NCI-H146 treated with DMSO at 0.1 percent for 48 hours (cell line): ENCODE measurements around the gene DCP1B.

Experiments used
- DNase-seq: peaks from one replicate; lab custom pipeline; 2025; ENCODE audit not compliant: unreplicated experiment; lab: John Stamatoyannopoulos, UW

Gene DCP1B

DNA sequence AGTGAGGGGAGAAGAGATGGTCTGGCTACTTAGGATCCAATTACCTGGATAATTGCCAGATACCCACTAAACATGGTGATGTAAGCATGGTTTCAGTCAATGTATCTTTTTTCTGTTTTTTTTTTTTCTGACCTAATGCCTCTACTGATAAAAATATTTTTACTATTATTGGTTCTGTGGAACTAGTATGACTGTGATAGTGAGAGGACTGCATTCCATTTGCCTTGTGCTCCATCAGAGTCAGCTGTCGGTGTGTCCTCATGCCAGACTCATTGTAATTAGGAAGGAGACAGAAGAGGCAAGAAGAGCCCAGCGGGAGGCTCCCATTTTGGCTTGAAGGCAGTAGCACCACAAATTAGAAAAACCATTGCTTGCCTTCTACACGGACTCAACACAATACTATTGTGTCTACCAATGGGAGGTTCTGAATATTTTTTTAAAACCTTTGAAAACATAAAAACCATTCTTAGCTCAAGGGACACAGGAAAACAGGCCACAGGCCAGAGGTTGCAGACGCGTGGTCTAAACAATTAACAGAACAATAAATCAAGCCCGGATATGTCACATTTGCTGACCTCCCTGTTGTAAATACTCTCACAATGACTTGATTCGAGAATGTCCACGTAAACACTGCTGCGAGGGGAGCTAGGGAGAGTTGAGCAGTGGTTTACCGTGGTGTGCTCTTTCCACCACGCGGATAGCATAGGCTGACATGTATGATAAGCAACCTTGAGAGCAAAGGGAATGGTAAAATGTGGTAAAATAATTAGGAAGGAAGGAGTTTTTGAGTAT, 13.5 kb upstream of the DCP1B start:
- DNase-seq: no peak

DNA sequence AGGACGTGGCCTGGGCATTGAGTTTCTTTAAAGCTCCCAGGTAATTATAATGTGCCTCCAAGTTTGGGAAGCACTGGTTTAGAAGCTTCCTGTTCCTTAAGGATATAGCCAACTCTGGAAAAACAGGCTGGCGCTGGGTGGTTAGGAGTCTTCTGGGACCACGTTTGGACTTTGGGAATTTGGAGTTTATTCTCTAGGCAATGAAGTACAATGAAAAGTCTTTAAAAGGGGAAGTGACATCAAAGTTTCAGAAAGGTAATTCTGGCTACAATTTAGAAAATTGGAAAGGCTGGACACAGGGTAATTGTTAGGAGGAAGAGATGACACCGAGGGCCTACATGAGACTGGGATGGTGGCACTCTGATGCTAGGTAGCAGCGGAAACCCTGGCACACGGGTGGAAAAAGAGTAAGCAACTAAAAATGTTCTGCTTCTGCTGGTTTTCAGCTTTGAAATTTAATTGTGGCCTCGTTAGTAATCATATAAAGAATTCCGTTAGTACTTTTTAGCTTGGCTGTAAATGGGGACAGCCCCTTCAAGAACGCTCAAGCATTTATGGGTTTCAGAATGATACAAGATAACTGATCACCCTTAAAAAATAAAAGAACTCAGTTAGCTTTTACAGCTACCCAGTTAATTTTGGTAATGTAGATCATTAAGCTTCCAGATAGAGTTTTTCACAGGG, 12.7 kb upstream of the DCP1B start:
- DNase-seq: no peak

DNA sequence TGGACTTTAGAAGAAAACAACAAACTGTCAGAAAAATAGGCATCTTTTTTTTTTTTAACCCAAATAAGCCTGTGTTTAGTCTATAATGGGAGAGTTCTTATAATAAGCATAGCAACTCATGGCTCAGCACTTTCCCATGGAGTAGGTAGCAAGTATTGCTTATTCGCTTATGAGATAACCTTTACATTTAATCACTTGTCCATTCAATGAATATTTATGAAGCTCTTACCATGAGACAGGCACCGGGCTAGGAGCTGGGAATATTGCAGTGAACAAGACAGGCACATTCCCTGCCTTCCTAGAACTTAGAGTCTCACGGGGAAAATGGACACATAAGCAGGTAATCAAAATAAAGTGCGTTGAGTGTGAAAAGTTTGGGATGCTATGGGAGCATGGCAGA, 10.0 kb upstream of the DCP1B start:
- DNase-seq: no peak

DNA sequence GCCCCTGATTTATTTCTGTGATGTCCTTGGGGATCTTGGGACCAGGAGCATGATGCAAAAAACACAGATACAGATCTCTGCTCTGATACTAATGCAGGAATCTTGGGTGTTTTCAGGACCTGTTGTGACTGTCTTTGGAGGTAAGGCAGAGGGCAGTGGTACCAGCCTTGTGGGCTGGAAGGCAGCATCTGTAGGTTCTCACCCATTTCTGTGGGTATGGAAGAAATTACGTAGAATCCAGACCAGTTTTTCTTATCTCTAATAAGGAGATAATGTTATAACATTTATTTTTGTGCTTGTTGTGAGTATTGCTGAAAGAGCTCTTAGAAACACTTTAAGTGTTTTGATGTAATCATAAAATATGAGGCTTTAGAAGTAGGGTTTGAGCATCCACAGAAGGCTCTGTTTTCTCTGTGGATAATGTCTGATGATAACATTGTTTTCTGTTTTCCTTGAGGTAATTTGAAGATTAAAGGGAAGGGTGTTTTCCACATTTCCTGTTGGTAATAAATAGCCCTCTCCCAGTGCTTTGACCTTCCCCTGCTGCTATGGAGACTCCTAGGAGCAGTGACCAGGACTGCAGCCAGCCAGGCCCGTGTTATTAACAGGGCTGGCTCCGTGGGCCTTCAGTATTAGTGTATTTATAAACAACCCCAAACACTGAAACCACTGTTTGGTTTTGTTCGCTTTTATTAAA, 9.4 kb upstream of the DCP1B start:
- no peak for DNase-seq

DNA sequence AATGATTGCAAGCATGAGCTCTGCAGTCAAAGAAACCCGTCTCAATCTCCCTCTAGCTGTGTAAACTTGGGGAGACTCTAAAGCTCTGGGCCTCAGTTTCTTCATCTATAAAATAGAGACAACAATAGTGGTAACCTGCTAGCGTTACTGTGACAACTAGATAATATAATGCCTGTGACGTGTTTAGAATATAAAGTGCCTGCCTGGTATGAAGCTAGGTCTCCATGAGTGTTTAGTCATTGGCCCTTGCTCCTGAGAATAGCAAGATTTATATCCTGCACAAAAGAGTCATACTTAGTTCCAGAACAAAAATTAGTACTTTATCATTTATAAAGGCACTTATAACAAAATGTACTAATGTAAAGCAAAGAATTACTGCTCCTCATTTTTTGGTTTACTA, 8.8 kb upstream of the DCP1B start:
- DNase-seq: no peak

DNA sequence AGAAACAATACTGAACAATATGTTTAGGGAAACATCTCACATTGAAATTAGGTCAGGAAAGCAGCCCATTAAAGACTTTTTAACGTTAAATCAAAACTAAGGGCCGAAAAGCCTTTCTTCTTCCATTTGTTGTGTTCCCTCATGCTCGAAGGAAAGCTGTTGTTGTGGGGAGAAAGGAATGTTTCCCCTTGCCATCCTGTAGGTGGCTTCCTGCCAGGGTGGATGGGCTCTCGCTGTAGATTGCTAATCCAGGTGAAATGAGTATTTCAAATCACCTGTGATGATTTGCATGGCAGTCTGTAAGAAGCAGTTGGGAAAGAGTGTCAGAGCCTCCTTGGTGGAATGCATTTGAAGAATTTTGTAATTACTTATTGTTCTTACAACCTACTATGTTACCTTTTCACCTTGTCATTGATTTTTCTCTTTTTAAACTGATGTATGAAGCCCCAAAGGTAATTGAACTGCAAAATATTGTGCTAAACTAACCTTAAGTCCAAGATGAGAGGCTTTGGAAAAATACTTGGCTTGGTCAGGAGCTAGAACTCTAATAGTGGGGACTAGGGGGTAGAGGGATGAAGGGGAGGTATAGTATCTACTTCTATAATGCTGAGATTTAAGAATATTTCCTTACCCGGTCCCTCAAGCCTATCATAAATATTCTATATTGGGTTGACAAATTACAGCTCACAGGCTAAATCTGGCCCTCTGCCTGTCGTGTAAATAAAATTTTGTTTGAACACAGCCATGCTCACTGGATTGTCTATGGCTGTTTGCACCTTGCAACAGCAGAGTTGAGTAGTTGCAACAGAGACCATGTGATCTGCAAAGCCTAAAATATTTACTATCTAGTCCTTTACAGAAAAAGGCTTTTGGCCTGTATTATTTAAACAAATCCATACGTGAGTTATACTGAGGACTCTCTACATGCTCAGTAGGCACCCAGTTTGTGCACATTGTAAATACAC, 7.7 kb upstream of the DCP1B start:
- no peak for DNase-seq

DNA sequence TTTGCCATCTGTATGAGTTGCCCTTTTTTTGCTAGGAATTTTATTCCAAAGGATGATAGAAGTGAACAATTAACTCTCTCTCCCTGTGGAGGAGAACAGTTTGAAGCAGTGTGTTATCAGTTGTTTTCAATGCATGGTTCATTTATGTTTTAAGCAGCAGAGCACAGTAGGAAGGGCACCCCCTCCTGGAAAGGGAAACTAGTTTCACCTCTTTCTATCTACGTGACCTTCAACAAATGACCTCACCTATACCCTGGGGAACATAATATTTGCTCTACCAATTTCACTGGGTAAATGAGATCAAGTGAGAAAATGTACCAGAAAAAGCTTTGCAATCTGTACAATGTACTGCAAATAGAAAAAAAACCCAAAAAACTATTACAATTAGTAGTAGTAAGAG, 5.4 kb upstream of the DCP1B start:
- no peak for DNase-seq

DNA sequence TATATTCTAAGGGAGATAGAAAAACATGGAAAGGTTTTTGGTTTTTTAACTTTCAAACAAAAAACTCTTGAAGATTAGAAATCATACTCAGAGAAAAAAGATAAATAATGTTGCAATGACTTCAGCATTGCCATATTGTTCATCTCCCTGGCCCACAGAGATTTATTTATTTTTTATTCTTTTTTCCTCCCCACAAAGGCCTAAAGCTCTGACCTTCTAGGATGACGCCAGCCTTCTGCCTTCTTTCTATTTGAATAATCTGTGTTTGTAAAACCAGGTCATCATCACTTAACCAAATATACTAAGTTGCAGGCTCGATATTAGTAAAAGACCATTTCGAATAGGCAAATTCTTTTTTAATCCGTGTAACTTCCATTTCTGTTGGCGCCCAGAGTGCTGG, 4.4 kb upstream of the DCP1B start:
- no peak for DNase-seq

DNA sequence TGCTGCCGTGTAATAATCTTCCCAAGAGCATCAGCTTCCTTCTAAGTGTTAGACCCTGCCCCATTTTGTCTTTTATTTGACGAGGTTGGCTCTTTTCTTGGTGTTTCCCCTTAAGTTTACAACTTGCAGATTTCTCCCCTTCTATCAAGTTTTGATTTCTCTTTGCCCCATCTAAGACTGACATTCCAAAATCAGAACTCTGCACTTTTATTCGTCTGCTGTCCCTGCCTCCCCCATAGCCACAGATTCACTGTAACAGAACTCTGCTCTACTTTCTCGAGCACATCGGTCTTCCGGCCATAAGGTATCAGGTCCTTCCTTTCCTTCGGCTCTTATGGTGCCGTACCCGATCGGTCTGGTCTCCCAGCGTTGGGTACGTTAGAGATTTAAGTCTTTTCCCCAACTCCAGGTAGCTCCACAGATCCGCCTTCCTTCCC, 563 bp downstream of the DCP1B start:
- DNase-seq: no peak

DNA sequence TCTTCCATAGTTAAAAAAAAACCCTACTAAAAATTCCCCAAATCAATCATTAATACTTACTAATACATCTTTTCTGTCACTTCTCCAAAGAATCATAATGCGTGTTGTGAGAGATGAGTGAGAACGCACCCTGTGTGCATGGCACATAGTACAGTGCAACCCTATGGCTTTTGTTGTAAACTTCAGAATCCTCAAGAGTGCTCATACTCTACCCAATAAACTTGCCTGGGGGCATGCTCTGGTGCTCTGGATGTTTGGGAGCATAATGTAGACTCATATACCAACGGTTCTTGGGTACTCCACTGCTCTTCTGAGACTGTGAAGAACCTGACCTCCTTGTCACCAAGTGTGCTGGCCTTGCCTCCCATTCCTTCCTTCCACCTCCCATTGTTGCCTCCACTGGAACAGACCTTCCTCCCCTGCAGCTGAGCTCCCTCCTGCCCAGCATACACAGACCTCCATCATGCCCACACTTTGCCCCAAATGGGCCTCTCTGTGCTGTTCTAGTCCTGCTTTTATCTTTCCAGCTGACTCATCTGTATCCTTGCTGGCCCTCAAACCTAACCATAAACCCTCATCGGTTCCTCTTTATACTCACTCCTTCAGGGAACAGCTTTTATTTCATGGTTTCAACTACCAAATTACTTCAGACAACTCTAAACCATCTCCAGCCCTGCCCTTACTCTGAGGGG, 8.9 kb downstream of the DCP1B start:
- DNase-seq: no peak

DNA sequence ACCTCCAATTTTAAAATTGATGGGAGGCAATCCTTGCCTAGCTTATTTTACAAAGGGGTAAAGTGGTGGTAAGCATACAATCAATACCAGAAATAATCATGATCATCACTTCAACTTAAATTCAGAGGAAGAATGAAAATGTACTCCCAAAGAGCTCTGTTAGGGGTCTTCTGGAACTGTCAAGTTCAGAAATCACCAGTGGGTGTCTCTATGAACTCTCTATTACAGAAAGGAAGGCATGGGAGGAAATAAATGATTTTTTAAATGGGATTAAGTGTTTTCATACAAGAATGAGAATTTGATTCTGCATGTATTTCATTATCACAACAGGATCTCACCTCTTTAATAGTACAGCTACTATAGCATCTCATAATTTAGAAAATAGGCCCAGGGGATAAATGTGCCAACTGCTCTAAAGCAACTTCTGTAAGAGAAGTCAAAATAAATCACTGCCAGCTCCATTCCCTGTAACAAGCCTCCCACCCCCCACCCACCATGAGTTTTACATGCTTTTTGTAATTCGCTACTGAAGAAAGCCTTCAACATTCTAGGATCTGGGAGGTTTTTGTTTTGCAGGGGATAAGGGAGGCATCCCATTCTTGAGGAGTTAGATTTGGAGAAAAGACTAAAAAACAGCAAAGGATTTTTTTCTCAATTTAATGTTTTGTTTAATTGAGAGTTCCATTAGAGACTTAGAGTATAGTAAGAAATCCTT, 9.7 kb downstream of the DCP1B start:
- DNase-seq: no peak

DNA sequence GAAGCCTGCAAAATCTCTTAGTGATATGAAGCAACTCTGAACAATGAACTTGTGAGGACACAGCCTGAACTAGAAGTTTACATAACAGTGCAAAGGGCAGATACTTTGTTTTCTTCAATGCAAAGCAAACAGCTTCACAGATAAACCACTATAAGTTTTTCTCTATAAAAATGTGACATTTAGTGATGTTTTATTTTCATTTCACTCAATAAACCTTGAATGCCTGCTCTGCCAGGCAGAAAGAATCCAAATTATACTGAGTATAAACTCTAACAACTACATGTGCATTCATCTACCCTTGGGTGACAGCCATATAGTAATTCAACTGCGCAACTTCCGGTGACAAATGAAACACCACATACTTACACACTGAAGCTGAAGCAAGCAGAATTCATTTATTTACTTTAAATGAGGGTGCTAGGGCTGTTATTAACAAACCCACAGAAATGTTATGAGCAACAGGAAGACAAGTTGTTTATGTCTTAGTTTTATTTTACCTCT, 10.3 kb downstream of the DCP1B start:
- no peak for DNase-seq

DNA sequence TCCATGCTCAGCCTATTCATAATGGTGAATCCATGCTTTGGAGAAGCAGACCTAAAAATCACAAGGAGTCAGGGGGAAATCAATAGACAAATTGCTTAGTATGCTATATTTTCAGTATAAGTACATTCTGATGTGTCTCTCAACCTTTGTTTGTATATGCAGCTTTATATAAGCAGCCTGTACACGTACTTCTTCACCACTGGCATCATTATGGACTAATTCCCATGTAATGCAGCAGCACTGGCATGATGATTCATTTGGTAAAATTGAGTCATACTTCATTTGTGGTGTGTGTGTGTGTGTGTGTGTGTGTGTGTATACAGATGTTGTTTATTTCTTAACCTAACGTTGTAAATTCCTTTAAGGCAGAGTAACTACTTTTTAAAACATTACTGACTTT, 10.9 kb downstream of the DCP1B start:
- no peak for DNase-seq

DNA sequence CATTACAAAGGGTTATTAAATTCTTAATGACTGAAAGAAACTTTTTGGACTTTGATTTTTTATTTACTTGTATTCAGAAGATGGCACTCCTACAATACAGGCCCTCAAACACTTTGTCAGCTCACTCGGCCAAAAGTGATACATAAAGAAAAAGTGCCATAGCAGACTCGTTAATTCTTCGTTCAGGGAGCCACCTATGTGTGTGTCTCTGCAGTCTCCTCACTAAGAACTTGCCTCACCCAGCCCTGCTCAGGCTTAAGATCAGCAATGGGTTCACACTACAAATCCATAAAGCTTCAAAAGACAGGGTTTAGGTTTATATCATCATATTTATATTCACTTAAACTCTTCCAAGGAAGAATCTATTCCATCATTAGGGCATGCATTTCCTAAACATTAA, 11.5 kb downstream of the DCP1B start:
- no peak for DNase-seq

DNA sequence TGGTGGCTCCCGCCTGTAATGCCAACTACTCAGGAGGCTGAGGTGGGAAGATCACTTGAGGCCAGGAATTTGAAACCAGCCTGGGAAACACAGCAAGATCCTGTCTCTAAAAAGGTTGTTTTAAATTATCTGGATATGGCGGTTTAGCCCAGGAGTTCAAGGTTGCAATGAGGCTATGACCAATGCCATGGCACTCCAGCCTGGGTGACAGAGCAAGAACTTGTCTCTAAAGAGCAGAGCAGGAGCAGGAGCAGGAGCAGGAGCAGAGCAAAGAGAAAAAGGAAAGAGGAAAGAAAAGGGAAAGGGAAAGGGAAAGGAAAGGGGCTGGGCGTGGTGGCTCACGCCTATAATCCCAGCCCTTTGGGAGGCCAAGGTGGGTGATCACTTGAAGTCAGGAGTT, 15.1 kb downstream of the DCP1B start:
- no peak for DNase-seq

DNA sequence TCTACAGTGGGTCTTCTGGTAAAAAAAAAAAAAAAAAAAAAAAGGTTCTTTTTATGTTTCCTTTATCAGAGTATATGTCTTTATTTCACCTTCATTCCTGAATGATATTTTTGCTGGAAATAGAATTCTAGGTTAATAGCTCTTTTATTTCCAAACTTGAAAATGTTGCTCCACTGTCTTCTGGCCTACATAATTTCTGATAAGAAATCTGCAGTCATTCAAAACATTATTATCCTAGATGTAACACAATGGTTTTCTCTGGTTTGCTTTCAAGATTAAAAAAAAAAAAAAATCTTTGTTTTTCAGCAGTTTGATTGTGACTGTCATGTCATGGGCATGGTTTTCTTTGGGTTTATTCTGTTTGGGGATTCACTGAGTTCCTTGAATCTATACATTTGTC, 19.5 kb downstream of the DCP1B start:
- DNase-seq: no peak

DNA sequence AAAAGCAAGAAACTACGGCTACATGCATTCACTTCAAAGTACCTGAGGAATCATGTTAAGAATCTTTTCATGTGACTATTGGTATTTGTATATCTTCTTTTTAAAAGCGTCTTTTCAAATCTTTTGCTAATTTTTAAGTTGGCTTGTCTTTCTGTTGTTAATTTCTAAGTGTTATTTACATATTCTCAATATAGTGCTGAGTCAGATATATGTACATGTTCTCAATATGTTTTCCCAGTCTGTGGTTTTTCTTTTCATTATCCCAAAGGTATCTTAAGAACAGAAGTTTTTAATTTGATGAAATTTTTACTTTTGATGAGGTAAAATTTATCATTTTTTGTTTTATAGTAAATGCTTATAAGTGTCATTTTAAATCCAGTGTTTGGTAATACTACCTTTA, 24.0 kb downstream of the DCP1B start:
- DNase-seq: no peak

DNA sequence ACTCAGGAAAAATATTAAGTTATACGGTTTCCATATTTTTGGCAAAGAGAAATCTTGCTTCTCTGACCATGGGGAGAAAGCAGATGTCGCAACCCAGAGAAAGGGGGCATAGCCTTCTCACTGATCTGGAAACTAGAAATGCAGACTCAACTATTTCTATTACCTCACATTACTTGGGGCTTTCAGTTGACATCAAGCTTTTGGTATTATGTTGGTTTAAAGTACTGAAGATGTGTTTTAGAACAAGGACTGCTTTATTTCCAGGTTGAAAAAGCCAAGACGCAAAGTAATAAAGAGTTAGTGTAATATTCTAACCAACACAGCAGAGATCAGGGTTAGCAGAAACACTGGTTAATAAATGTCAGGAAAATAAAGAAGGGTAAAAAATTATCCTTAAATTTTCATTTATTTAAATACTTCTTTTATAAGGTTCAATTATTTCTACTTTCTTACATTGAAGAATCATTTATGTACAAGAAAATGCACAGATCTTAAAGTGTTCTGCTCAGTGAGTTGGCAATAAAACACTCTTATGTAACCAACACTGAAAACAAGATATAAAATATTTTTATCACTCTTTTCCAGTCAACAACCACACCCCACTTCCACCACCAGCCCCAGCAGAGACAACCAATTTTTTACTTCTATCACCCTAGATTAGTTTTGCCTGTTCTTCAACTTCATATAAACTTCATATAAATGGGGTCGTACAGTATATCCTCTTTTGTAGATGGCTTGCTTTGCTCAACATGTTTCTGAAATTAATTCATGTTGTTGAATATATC, 26.0 kb downstream of the DCP1B start:
- no peak for DNase-seq

DNA sequence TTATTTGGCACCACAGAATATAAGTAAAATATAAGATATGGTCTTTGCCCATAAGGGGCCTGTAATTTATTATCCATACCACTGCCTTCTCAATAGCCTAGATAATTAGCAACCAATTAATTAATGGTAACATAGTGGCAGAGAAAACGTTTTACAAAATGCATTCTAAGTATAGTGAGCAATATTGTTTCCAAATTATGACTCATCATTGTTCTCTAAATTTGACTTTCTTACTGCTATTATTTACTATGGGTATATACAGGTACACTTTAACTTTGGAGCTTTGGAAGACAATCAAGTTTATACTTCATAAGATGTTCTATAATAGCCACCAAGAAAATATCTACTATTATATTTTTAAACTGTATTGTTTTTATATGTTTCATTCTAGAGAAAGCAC, 26.7 kb downstream of the DCP1B start:
- DNase-seq: no peak
